Epithelial cell of proximal tubule (primary cell): ENCODE measurements around the gene HPCAL1. TPM values are rescaled to one million over a fixed set of nuclear protein-coding genes. Genes with fewer than 3 reads are reported as not detected.
"Not testable (repeated sequence)": the region's sequence is repeated elsewhere in the genome, so short reads cannot be mapped to it uniquely, and the experiment has no call there.

Experiments
- DNase-seq: peaks from one replicate; pipeline ENCODE4 v3.0.0-alpha.2; 2011; ENCODE audit warnings: low read depth
- H3K4me3 ChIP-seq: 2 replicates; pipeline ENCODE4 v1.5.1; 2011; ENCODE audit warnings: low read depth, mild to moderate bottlenecking, low read length
- total RNA-seq: library from RNA; depleted of rRNA; stranded (reverse); fragments of >200 nt; gene quantifications from 2 replicates; pipeline ENCODE4 v1.2.3, GENCODE V29; 2015
- TF ChIP-seq, protein P1 (sequence below): conservative IDR thresholded peaks from 2 replicates; pipeline ENCODE4 v1.5.1; 2012; ENCODE audit warnings: low read depth, mild to moderate bottlenecking, low read length

The HPCAL1 gene
- total RNA-seq, 1 donor from 2014 or later, result 72.3 TPM

DNA sequence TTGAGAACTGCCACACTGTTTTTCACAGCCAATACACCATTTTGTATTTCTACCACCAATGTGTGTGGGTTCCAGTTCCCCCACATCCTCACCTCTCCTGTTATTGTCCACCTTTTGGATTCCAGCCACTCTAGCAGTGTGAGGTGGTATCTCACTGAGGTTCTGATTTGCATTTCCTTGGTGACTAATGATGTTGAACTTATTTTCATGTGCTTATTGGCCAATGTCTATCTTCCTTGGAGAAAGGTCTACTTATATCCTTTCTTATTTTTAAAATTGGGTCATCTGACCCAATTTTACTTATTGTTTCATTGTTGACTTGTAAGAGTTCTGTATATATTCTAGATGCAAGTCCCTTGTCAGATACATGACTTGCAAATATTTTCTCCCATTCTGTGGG is 9.1 kb upstream of the HPCAL1 start:
- no peak overlapping the region for H3K4me3 ChIP-seq
- TF ChIP-seq, protein P1, sequence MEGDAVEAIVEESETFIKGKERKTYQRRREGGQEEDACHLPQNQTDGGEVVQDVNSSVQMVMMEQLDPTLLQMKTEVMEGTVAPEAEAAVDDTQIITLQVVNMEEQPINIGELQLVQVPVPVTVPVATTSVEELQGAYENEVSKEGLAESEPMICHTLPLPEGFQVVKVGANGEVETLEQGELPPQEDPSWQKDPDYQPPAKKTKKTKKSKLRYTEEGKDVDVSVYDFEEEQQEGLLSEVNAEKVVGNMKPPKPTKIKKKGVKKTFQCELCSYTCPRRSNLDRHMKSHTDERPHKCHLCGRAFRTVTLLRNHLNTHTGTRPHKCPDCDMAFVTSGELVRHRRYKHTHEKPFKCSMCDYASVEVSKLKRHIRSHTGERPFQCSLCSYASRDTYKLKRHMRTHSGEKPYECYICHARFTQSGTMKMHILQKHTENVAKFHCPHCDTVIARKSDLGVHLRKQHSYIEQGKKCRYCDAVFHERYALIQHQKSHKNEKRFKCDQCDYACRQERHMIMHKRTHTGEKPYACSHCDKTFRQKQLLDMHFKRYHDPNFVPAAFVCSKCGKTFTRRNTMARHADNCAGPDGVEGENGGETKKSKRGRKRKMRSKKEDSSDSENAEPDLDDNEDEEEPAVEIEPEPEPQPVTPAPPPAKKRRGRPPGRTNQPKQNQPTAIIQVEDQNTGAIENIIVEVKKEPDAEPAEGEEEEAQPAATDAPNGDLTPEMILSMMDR, result no peak
- no peak for DNase-seq

DNA sequence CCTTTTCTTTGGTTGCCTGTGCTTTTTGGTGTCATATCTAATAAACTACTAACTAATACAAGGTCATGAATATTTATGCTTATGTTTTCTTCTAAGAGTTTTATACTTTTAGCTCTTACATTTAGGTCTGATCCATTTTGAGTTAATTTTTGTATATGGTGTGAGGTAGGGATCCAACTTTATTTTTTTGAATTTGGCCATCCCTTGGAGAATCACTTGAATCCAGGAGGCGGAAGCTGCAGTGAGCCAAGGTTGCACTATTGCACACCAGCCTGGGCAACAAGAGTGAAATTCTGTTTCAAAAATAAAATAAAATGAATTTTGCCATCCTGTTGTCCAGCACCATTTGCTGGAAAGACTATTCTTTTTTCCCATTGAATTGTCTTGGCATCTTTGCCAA is 8.6 kb upstream of the HPCAL1 start:
- H3K4me3 ChIP-seq, result no peak overlapping the region
- no peak for DNase-seq
- TF ChIP-seq, protein P1, result no peak

DNA sequence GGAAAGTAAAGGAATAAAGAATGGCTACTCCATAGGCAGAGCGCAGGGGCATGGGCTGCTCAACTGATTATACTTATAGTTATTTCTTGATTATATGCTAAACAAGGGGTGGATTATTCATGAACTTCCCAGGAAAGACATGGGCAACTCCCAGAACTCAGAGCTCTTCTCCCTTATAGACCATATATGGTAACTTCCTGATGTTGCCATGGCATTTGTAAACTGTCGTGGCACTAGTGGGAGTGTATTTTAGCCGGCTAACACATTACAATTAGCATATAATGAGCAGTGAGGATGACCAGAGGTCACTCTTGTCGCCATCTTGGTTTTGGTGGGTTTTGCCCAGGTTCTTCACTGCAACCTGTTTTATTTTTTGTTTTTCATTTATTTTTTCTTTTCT is 7.1 kb upstream of the HPCAL1 start:
- H3K4me3 ChIP-seq, DNase-seq: not testable (repeated sequence)

- DNase-seq, result no peak
- no peak overlapping the region for H3K4me3 ChIP-seq
- TF ChIP-seq, protein P1, result no peak
Measured at GRCh38 chr2:10296142-10296541, 6.6 kb upstream of the HPCAL1 start.

- no peak for DNase-seq
- TF ChIP-seq, protein P1, result no peak
- H3K4me3 ChIP-seq, result no peak overlapping the region
Measured at GRCh38 chr2:10297191-10297830, 5.4 kb upstream of the HPCAL1 start.

GRCh38 chr2:10297959-10298531 is 4.7 kb upstream of the HPCAL1 start:
- TF ChIP-seq, protein P1, result no peak
- H3K4me3 ChIP-seq, result no peak overlapping the region
- DNase-seq, result peak; percentile 59

DNA sequence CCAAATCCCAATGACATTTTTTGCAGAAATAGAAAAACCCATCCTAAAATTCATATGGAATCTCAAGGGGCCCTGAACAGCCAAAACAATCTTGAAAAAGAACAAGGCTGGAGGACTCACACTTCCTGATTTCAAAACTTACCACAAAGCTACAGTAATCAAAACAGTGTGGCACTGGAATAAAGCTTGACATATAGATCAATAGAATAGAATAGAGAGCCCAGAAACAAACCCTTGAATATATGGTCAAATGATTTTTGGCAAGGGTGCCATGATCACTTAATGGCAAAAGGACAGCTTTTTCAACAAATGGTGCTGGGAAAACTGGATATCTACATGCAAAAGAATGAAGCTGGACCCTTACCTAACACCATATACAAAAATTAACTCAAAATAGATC is 3.9 kb upstream of the HPCAL1 start:
- not testable (repeated sequence) for DNase-seq, H3K4me3 ChIP-seq

GRCh38 chr2:10300328-10300920 is 2.3 kb upstream of the HPCAL1 start:
- H3K4me3 ChIP-seq, result no peak overlapping the region
- DNase-seq, result no peak
- TF ChIP-seq, protein P1, result no peak
